Loucy (cell line): ENCODE data around the gene KCNK3.

Experiments
- EZH2phosphoT487 ChIP-seq: fragments of 200-600 bp; IDR thresholded peaks from 2 replicates; pipeline ENCODE4 v1.6.1; 2018; ENCODE audit warnings: antibody characterized with exemption, mild to moderate bottlenecking, moderate library complexity, borderline replicate concordance
- TF ChIP-seq, protein P1 (sequence below): fragments of 200-600 bp; sonication (generic); conservative IDR thresholded peaks from 2 replicates; pipeline ENCODE4 v1.5.1; 2014; ENCODE audit warnings: mild to moderate bottlenecking, antibody characterized with exemption, low read length

DNA sequence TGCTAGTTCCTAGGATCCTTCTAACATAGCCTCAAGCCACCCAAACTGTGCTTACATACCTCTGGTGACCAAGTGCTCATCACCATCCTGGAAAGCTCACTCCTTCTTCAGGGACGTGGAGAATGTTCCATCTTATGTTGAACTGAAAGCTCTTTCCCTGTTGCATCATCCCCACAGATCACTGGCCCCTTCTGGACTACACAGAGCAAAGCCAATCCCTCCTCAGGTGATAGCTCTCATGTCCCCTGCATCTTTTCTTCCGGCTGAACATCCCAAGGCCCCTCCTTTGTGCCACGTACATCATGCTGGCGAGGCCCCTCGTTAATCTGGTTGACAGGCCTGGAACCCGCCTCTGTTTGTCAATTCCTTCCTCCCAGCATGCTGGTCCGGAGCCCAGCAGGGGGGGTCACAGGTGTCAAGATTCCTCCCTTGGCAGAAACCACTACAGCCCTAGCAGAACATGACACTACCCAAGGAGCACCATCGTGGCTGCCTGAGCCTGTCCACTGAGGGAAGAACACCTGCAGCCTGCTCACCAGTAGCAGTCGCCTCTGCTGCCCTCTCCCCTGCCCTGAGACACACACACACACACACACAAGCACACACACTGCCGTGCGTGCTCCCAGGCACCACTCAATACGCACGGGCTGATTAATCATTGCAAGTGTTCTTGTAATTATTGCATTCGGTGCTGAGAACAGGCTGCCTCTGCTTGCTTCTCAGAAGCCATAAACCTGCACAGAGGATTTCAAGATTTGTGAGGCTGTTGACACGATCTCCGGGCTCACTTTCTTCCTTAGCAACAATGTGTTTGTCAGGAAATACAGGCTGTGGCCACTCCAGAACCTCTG lies 6.3 kb upstream of the KCNK3 start:
- TF ChIP-seq, protein P1, sequence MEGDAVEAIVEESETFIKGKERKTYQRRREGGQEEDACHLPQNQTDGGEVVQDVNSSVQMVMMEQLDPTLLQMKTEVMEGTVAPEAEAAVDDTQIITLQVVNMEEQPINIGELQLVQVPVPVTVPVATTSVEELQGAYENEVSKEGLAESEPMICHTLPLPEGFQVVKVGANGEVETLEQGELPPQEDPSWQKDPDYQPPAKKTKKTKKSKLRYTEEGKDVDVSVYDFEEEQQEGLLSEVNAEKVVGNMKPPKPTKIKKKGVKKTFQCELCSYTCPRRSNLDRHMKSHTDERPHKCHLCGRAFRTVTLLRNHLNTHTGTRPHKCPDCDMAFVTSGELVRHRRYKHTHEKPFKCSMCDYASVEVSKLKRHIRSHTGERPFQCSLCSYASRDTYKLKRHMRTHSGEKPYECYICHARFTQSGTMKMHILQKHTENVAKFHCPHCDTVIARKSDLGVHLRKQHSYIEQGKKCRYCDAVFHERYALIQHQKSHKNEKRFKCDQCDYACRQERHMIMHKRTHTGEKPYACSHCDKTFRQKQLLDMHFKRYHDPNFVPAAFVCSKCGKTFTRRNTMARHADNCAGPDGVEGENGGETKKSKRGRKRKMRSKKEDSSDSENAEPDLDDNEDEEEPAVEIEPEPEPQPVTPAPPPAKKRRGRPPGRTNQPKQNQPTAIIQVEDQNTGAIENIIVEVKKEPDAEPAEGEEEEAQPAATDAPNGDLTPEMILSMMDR = no peak
- no peak for TF ChIP-seq EZH2phosphoT487
